UCSD-AML1 (cell line): ENCODE results near the gene HOPX.
A peak's percentile ranks its signal among the peaks of the same experiment; 100 is the strongest.
"Not testable (repeated sequence)": the region's sequence is repeated elsewhere in the genome, so short reads cannot be mapped to it uniquely, and the experiment has no call there.

Experiments used
- DNase-seq: peaks from one replicate; lab custom pipeline; 2025; ENCODE audit not compliant: unreplicated experiment; lab: John Stamatoyannopoulos, UW

HOPX gene

GRCh38 chr4:56689201-56689969 lies 8.3 kb upstream of the HOPX start:
- DNase-seq: no peak

GRCh38 chr4:56688094-56688647 lies 7.1 kb upstream of the HOPX start:
- no peak for DNase-seq

GRCh38 chr4:56686537-56687231 lies 5.6 kb upstream of the HOPX start:
- no peak for DNase-seq

GRCh38 chr4:56684320-56685050 lies 3.4 kb upstream of the HOPX start:
- no peak for DNase-seq

GRCh38 chr4:56683455-56683854 lies 2.4 kb upstream of the HOPX start:
- no peak for DNase-seq

- DNase-seq: no peak
These were observed 893 bp upstream of the HOPX start for GRCh38 chr4:56681853-56682525.

GRCh38 chr4:56680266-56680665 lies 830 bp downstream of the HOPX start:
- DNase-seq: no peak

- no peak for DNase-seq
These were observed 3.4 kb downstream of the HOPX start for GRCh38 chr4:56677711-56678110.

- no peak for DNase-seq
These were observed 6.1 kb downstream of the HOPX start for GRCh38 chr4:56674984-56675383.

- no peak for DNase-seq
These were observed 9.2 kb downstream of the HOPX start for GRCh38 chr4:56671860-56672259.

- DNase-seq: no peak
These were observed 9.7 kb downstream of the HOPX start for GRCh38 chr4:56671373-56671772.

GRCh38 chr4:56668267-56668666 lies 12.8 kb downstream of the HOPX start:
- DNase-seq: no peak

- DNase-seq: not testable (repeated sequence)
These were observed 13.7 kb downstream of the HOPX start for GRCh38 chr4:56667396-56667795.

GRCh38 chr4:56666279-56666678 lies 14.8 kb downstream of the HOPX start:
- DNase-seq: no peak

GRCh38 chr4:56665781-56666180 lies 15.3 kb downstream of the HOPX start:
- no peak for DNase-seq

GRCh38 chr4:56662782-56663468 lies 18.2 kb downstream of the HOPX start:
- no peak for DNase-seq

- DNase-seq: no peak
These were observed 21.1 kb downstream of the HOPX start for GRCh38 chr4:56659946-56660345.

GRCh38 chr4:56658528-56658927 lies 22.6 kb downstream of the HOPX start:
- no peak for DNase-seq

- no peak for DNase-seq
These were observed 23.3 kb downstream of the HOPX start for GRCh38 chr4:56657818-56658217.

GRCh38 chr4:56657128-56657527 lies 24.0 kb downstream of the HOPX start:
- no peak for DNase-seq

- peak; percentile 49 for DNase-seq
These were observed 24.8 kb downstream of the HOPX start for GRCh38 chr4:56656346-56656643.
